Measurements from ENCODE around the gene STIM1. TPM values are rescaled to one million over a fixed set of nuclear protein-coding genes. Genes with fewer than 3 reads are reported as not detected.

The STIM1 gene
- total and polyA plus RNA-seq, 10 of the 15 experiments (the other 5 are each of a cell fraction or from before 2014, with no cell fraction given) = 8.6 to 57.7 (median 29.3) TPM

- BruUV-seq (replicated peaks) = no TSS peak
- no peaks in the 10 kb centered on the region for H3K79me2 ChIP-seq (ENCODE audit: control insufficient read depth, insufficient read depth, low read length)
- WGBS (ENCODE audit: insufficient coverage, insufficient replicate concordance, low lambda C conversion rate, missing lambda C conversion rate) = 63% methylated on average over 3 of the region's 3 CpGs
- no peaks in the 10 kb centered on the region; the same call in 2 of the 3 replicates for H3K9me3 ChIP-seq (replicated peaks; ENCODE audit: control insufficient read depth, insufficient read depth, low read length)
- POLR2A ChIA-PET = no interaction called here
- CTCF ChIA-PET = interaction anchor here (1.2 to 1.7 kb wide), 3 partner anchors 16 to 269 kb away, joined by 3 to 5 read pairs (median 4); no protein-coding TSS in a partner anchor
- SMC1A ChIA-PET (ENCODE audit: uncharacterized antibody, unreplicated experiment) = interaction anchor here (1.7 kb wide), 1 partner anchor 45 kb away, joined by 4 read pairs; no protein-coding TSS in a partner anchor
- H4K20me1 ChIP-seq (ENCODE audit: control insufficient read depth, insufficient read depth) = no peaks in the 10 kb centered on the region
- intact Hi-C loops (cut with micrococcal nuclease; ENCODE audit: unreplicated experiment) (no loop called here), in situ Hi-C loops (cut with MboI) (no loop called here)
- RAD21 ChIA-PET (ENCODE audit: unreplicated experiment) = no interaction called here
- H3K27me3 ChIP-seq (replicated peaks in 1 of 2; ENCODE audit: control insufficient read depth in 2 of 2, insufficient read depth in 2 of 2, low read length in 1 of 2) = no peaks in the 10 kb centered on the region
- H3K27ac ChIP-seq (ENCODE audit: control insufficient read depth, insufficient read depth) = no peak overlapping the region
- no peaks in the 10 kb centered on the region for H3K4me1 ChIP-seq (ENCODE audit: control insufficient read depth, insufficient read depth, low read length)
- H3K36me3 ChIP-seq (ENCODE audit: control insufficient read depth in 2 of 2, insufficient read depth in 2 of 2, low read length in 1 of 2) = peaks cover 0 to 25% of the 10 kb centered on the region in 2 experiments; a peak in 3 of 4 replicates
- no peak for ATAC-seq
- no peak overlapping the region for H3K4me2 ChIP-seq (ENCODE audit: control insufficient read depth, insufficient read depth)
- no peak overlapping the region for H3K9ac ChIP-seq (ENCODE audit: control insufficient read depth, insufficient read depth, low read length)
- FAIRE-seq = no peak
- H2AFZ ChIP-seq (ENCODE audit: control insufficient read depth, low read depth, low read length) = no peak overlapping the region
- DNase-seq (ENCODE audit: low read depth, low spot score) = no peak
- no peak overlapping the region for H3K4me3 ChIP-seq
- TF ChIP-seq POLR2AphosphoS5 (IDR thresholded peaks at IDR 0.05; ENCODE audit: low read length) (no peak), CREM (IDR thresholded peaks at IDR 0.05; ENCODE audit: low read depth) (no peak), ZNF24 (IDR thresholded peaks at IDR 0.05) (no peak), HDGF (IDR thresholded peaks at IDR 0.05) (no peak), E2F8 (IDR thresholded peaks at IDR 0.05; ENCODE audit: low read depth, partially characterized antibody) (no peak), NR2F1 (conservative IDR thresholded peaks at IDR 0.05) (no peak), ZNF687 (IDR thresholded peaks at IDR 0.05) (no peak), CHD2 (IDR thresholded peaks at IDR 0.05; ENCODE audit: borderline replicate concordance, low read depth, low read length) (no peak), RELA (IDR thresholded peaks at IDR 0.05; ENCODE audit: borderline replicate concordance, partially characterized antibody) (no peak), ZNF207 (IDR thresholded peaks at IDR 0.05; ENCODE audit: borderline replicate concordance) (no peak), PKNOX1 (IDR thresholded peaks at IDR 0.05) (no peak), USF2 (IDR thresholded peaks at IDR 0.05; ENCODE audit: borderline replicate concordance, low read depth, low read length) (no peak), CTCF (IDR thresholded peaks at IDR 0.05 in 2 of 3, conservative IDR thresholded peaks at IDR 0.05 in 1 of 3; ENCODE audit: control insufficient read depth in 2 of 3, extremely low read depth in 1 of 3, insufficient read depth in 1 of 3, low read depth in 3 of 3, low read length in 3 of 3) (no peak), TCF3 (IDR thresholded peaks at IDR 0.05; ENCODE audit: borderline replicate concordance, insufficient read depth, low read depth, low read length) (no peak)
These were observed 262.6 kb downstream of the STIM1 start for GRCh38 chr11:4118107-4118506.

Measured in GM12878 (cell line).